Mononuclear cell (primary cell): ENCODE measurements around the gene GALNT1. TPM values are rescaled to one million over a fixed set of nuclear protein-coding genes. Genes with fewer than 3 reads are reported as not detected.
A peak's percentile ranks its signal among the peaks of the same experiment; 100 is the strongest.

Source experiments
- H3K27me3 ChIP-seq: 2 replicates; pipeline ENCODE4 v1.6.0; 2011; ENCODE audit warnings: low read length, control low read depth; ENCODE audit not compliant: insufficient read depth
- H3K4me1 ChIP-seq: 2 replicates; pipeline ENCODE4 v1.5.1; 2011; ENCODE audit warnings: mild to moderate bottlenecking, low read length, control low read depth; ENCODE audit not compliant: insufficient read depth
- H3K4me3 ChIP-seq: 2 replicates; pipeline ENCODE4 v1.5.1; 2011; ENCODE audit warnings: mild to moderate bottlenecking, low read length, moderate library complexity
- H3K9me3 ChIP-seq: 2 replicates; pipeline ENCODE4 v1.5.1; 2011; ENCODE audit warnings: low read depth, mild to moderate bottlenecking, control low read depth, low read length
- total RNA-seq: library from RNA; depleted of rRNA; stranded (reverse); fragments of >200 nt; gene quantifications from one replicate; pipeline ENCODE4 v1.2.3, GENCODE V29; 2012

The GALNT1 gene
- total RNA-seq, 1 donor = 50.4 TPM

GRCh38 chr18:35597758-35598157, 16.2 kb downstream of the GALNT1 start:
- H3K9me3 ChIP-seq = peaks cover 25% of the 10 kb centered on the region
- H3K4me1 ChIP-seq = peaks cover 12% of the 10 kb centered on the region
- no peak overlapping the region for H3K4me3 ChIP-seq
- no peaks in the 10 kb centered on the region for H3K27me3 ChIP-seq

GRCh38 chr18:35602193-35602820, 20.8 kb downstream of the GALNT1 start:
- Histone ChIP-seq H3K4me3 (no peak overlapping the region), H3K9me3 (peaks cover 28% of the 10 kb centered on the region), H3K4me1 (peaks cover 12% of the 10 kb centered on the region), H3K27me3 (no peaks in the 10 kb centered on the region)

- no peaks in the 10 kb centered on the region for H3K27me3 ChIP-seq
- peaks cover 28% of the 10 kb centered on the region for H3K9me3 ChIP-seq
- H3K4me3 ChIP-seq = no peak overlapping the region
- H3K4me1 ChIP-seq = peaks cover 12% of the 10 kb centered on the region
Measured at GRCh38 chr18:35603008-35603407, 21.5 kb downstream of the GALNT1 start.

GRCh38 chr18:35603528-35603927, 22.0 kb downstream of the GALNT1 start:
- Histone ChIP-seq H3K4me1 (peaks cover 12% of the 10 kb centered on the region), H3K4me3 (no peak overlapping the region), H3K27me3 (no peaks in the 10 kb centered on the region), H3K9me3 (peaks cover 28% of the 10 kb centered on the region)

- H3K27me3 ChIP-seq = no peaks in the 10 kb centered on the region
- no peak overlapping the region for H3K4me3 ChIP-seq
- H3K4me1 ChIP-seq = peaks cover 12% of the 10 kb centered on the region
- peaks cover 28% of the 10 kb centered on the region for H3K9me3 ChIP-seq
Measured at GRCh38 chr18:35604369-35604768, 22.8 kb downstream of the GALNT1 start.

- Histone ChIP-seq H3K27me3 (no peaks in the 10 kb centered on the region), H3K4me1 (peaks cover 12% of the 10 kb centered on the region), H3K9me3 (peaks cover 23% of the 10 kb centered on the region), H3K4me3 (no peak overlapping the region)
Measured at GRCh38 chr18:35605686-35606417, 24.3 kb downstream of the GALNT1 start.

GRCh38 chr18:35609236-35609635, 27.7 kb downstream of the GALNT1 start:
- Histone ChIP-seq H3K4me1 (peaks cover 12% of the 10 kb centered on the region), H3K4me3 (no peak overlapping the region), H3K27me3 (no peaks in the 10 kb centered on the region), H3K9me3 (no peaks in the 10 kb centered on the region)

GRCh38 chr18:35610089-35610488, 28.5 kb downstream of the GALNT1 start:
- Histone ChIP-seq H3K4me1 (peaks cover 10% of the 10 kb centered on the region), H3K27me3 (no peaks in the 10 kb centered on the region), H3K9me3 (no peaks in the 10 kb centered on the region)

GRCh38 chr18:35610724-35611123, 29.2 kb downstream of the GALNT1 start:
- Histone ChIP-seq H3K4me1 (peaks cover 4% of the 10 kb centered on the region), H3K4me3 (no peak overlapping the region), H3K27me3 (no peaks in the 10 kb centered on the region)

More at GRCh38 chr18:35610089-35610488, 28.5 kb downstream of the GALNT1 start:
- no peak overlapping the region for H3K4me3 ChIP-seq

GRCh38 chr18:35611518-35611917, 30.0 kb downstream of the GALNT1 start:
- H3K9me3 ChIP-seq = no peaks in the 10 kb centered on the region
- no peak overlapping the region for H3K4me3 ChIP-seq
- H3K27me3 ChIP-seq = no peaks in the 10 kb centered on the region
- peaks cover 5% of the 10 kb centered on the region for H3K4me1 ChIP-seq

More at GRCh38 chr18:35610724-35611123, 29.2 kb downstream of the GALNT1 start:
- no peaks in the 10 kb centered on the region for H3K9me3 ChIP-seq

- Histone ChIP-seq H3K9me3 (no peaks in the 10 kb centered on the region), H3K27me3 (no peaks in the 10 kb centered on the region), H3K4me1 (peaks cover 18% of the 10 kb centered on the region), H3K4me3 (no peak overlapping the region)
Measured at GRCh38 chr18:35616074-35616473, 34.5 kb downstream of the GALNT1 start.

- Histone ChIP-seq H3K4me3 (peak overlapping the region; percentile 1), H3K9me3 (no peaks in the 10 kb centered on the region), H3K4me1 (peaks cover 18% of the 10 kb centered on the region), H3K27me3 (no peaks in the 10 kb centered on the region)
Measured at GRCh38 chr18:35616664-35617423, 35.3 kb downstream of the GALNT1 start.

GRCh38 chr18:35617865-35618264, 36.3 kb downstream of the GALNT1 start:
- Histone ChIP-seq H3K27me3 (no peaks in the 10 kb centered on the region), H3K9me3 (no peaks in the 10 kb centered on the region), H3K4me1 (peaks cover 18% of the 10 kb centered on the region), H3K4me3 (no peak overlapping the region)

GRCh38 chr18:35618289-35618688, 36.7 kb downstream of the GALNT1 start:
- no peaks in the 10 kb centered on the region for H3K9me3 ChIP-seq
- peaks cover 20% of the 10 kb centered on the region for H3K4me1 ChIP-seq
- no peaks in the 10 kb centered on the region for H3K27me3 ChIP-seq
- H3K4me3 ChIP-seq = no peak overlapping the region

- peaks cover 23% of the 10 kb centered on the region for H3K4me1 ChIP-seq
- H3K9me3 ChIP-seq = no peaks in the 10 kb centered on the region
- no peak overlapping the region for H3K4me3 ChIP-seq
- H3K27me3 ChIP-seq = no peaks in the 10 kb centered on the region
Measured at GRCh38 chr18:35618696-35619095, 37.2 kb downstream of the GALNT1 start.
